HG02884 (cell line): Measurements from ENCODE around the gene CNGA4.

ENCODE experiments used
- ATAC-seq: cut with Tn5 transposase; IDR thresholded peaks from one replicate; pipeline ENCODE4 v1.9.1; 2021; ENCODE audit warnings: mild to moderate bottlenecking, moderate library complexity; ENCODE audit not compliant: unreplicated experiment

The CNGA4 gene, protein sequence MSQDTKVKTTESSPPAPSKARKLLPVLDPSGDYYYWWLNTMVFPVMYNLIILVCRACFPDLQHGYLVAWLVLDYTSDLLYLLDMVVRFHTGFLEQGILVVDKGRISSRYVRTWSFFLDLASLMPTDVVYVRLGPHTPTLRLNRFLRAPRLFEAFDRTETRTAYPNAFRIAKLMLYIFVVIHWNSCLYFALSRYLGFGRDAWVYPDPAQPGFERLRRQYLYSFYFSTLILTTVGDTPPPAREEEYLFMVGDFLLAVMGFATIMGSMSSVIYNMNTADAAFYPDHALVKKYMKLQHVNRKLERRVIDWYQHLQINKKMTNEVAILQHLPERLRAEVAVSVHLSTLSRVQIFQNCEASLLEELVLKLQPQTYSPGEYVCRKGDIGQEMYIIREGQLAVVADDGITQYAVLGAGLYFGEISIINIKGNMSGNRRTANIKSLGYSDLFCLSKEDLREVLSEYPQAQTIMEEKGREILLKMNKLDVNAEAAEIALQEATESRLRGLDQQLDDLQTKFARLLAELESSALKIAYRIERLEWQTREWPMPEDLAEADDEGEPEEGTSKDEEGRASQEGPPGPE

DNA sequence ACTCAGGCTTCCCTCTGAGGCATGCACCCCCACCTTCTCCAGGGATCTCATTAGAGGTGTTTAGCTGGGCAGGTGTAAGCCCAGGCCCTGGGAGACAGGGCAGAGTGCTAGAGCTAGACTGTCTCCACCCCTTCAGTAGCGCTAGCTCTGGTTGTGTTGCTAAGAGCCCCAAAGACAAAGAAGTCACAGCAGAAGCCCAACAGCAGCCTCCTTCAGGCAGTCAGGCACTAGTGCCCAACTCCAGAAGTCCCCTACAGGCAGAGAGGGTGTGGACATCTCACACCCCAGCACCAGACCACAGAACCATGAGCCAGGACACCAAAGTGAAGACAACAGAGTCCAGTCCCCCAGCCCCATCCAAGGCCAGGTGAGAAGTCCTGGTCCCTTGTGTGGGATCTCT lies at the start of gene CNGA4:
Gene CNGA4 (plus strand): TSS at position 188 of the 400 bp plus-strand sequence. CDS start 118 bp downstream, at position 306.
- ATAC-seq, result no peak

- no peak for ATAC-seq
Observed at GRCh38 chr11:6191742-6192141, 47.1 kb upstream of the CNGA4 start.

DNA sequence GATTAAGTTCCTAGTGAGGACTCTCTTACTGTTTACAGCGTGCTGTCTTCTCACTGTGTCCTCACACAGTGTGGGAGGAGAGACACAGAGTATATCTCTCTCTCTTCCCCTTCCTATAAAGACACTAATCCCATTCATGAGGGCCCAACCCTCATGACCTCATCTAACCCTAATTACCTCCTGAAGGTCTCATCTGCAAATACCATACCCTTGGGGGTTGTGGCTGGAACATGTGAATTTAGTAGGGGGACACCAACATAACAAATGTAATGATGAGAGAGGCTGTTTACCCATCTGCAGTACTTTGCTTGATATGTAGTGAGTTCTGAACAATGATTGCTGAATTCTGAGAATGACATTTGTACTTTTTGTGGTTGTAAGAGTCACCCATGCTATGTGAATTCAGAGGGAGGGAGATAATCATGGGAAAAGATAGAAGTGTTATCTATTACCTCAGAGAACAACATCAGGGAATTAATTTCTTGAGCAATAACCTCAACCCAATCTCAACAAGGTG lies 44.8 kb upstream of the CNGA4 start:
- ATAC-seq, result no peak

DNA sequence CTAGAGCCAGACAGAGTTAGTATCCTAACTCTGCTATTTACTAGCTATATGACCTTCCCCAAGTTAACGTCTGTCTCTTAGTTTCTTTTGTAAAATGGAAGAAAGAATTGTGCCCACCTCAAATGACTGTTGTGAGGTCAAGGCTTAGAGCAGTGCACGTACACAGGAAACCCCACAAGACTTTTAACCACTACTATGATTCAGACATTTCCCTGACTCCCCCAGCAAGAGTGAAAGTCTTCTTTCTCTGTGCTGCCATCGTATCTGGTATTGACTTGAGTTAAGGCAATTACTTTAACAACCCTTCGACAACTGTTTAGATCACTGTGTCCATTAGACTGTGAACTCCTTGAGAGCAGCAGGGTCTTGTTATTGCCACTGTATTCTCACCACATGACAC lies 42.5 kb upstream of the CNGA4 start:
- ATAC-seq, result no peak

- no peak for ATAC-seq
Observed at GRCh38 chr11:6197466-6198200, 41.3 kb upstream of the CNGA4 start.

- no peak for ATAC-seq
Observed at GRCh38 chr11:6199174-6199810, 39.6 kb upstream of the CNGA4 start, which contains the start of gene OR52W1. TSS of gene OR52W1 (plus strand) at chr11:6199224. CDS start at chr11:6199224, 0 bp downstream.

GRCh38 chr11:6200975-6201374 lies 37.9 kb upstream of the CNGA4 start:
- no peak for ATAC-seq

DNA sequence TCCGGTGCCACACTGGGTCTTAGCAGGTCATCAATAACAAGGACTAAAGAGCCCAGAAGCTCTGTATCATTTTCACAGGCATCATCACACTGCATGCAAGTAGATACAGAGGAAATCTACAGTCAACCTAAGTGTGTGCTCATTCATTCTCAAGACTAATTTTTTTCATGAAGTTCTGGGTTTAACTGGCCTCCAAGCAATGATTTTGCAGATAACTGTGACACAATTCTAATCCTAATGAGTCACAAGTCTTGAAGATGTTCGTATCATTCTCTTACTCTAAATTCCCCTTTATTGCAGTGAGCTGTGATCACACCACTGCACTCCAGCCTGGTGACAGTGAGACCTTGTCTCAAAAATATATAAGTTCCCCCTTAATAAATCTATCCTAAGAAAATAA lies 37.4 kb upstream of the CNGA4 start:
- ATAC-seq, result no peak

DNA sequence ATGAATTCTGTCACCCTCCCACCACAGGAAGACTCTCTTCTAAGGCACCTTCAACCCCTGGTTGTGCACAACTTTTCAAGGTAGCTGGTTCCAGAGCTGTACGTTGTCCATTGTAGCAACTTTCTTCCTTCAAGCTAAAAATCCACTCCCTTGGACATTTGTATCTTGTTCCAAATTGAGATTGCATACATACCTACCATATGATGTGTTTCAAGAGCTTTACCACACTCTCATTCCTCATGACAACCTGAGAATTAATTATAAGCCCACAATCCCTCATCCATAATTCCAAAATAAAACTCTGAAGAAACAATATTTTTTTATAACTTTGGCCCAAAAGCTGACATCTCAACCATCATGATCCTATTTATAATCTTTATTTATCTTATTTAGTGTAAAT lies 36.8 kb upstream of the CNGA4 start:
- ATAC-seq, result no peak

DNA sequence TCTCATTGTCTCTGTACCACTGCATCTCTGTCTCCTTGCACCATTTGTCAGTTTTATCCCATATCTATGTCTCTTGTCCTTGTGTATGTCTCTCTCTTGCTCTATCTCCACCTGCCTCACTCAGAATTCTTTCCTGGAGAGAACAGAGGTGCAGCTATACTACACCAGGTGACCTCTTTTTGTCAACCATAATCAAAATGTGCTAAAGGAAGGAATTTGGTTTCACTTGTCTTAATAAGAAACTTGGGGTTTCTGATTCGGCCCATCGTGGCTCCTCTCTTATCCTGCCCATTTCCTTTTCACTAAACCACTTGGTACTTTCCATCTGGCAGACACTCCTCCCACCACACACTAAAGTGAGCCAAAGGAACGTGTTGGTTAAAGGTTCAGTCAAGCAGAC lies 35.6 kb upstream of the CNGA4 start:
- peak; percentile 61 for ATAC-seq

- ATAC-seq, result no peak
Observed at GRCh38 chr11:6204706-6205105, 34.2 kb upstream of the CNGA4 start.

DNA sequence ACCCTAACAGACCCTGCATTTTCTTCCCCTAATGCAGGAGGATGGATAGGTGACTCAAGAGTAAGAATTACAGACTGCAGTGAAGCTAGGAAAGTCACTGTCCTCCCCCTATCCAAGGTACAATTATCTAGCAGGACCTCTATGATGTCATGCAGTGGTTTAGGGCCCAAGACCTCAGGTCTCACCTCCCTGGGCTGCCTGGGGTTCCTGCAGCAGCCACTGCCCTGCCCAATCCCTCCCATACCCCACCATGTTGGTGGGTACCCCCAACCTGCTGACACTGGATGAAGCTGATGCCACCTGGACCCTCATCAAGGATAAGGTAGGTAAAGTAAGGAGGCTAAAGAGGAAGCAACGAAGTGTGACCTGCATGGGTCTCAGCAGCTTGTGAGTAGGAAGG lies 33.5 kb upstream of the CNGA4 start, which contains the start of gene C11orf42:
Gene C11orf42 (plus strand): TSS at position 192 of the 400 bp plus-strand sequence. CDS start 59 bp downstream, at position 251.
- ATAC-seq, result no peak

DNA sequence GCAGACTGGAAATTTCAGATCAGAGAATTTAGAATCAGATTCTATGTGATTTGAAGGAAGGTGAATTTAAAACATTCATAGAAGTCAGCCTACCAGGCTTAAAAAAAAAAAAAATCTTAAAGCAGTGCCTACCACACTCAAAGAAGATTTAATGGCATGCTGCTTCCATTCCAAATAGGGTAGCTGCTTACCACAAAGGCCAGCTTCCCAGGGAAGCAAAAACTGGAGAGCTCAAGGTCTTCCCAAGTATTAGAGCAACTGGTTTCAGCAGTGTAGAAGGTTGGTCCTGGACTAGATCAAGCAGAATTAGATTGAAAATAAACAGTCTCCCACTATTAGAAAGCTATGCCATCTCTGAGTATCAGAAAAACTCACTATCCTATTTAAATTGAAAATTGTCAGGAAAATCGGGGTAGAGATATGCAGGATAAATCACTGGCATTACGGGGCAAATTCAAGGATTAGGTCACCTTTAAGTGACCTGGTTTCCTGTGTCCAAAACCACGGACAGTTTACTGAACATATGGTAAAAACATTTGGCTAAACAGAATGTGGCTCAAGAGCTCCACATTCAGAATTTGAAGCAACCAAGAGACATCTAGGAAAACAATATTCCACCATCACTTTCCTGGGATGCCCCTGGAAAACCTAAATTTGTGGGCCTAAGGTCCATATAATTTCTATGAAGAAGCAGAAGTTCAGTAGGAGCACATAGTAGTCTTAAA lies 32.3 kb upstream of the CNGA4 start:
- no peak for ATAC-seq

DNA sequence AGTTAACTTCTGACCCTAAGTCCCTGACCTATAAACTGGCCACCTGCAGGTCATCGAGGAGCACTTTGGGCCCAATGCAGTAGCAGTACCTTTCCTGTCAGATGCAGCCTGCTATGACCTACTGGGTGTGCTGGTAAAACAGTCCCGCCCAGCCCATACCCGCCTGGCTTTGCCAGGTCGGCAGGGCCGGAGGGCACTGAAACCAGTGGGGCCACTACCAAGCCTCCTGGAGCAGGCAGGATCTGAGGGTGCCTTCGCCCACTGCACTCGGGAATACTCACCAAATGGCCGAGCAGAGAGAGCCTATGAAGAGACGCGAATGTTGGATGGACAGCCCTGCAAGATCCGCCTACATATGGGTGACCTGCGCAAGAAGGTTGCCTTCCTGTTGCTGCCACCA lies 29.1 kb upstream of the CNGA4 start:
- no peak for ATAC-seq

- no peak for ATAC-seq
Observed at GRCh38 chr11:6210274-6210955, 28.5 kb upstream of the CNGA4 start.

DNA sequence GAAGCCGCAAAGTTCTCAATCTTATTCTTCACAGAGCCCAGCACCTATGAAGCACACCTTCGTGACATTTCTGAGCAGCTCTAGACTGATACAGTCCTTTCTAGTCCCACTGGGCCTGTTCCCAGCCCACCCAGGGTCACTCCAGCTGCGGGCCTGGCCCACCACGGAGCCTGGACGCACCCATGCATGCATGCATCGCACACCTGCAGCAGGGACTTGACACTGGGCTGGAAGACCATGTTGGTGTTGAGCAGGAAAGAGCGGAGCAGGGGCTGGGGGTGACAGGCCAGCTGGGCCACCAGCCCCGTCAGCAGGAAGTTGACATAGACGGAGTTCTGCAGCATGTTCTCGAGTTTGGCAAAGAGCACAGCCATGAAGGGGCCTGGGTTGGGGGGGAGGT lies 24.4 kb upstream of the CNGA4 start:
- ATAC-seq, result no peak

- no peak for ATAC-seq
Observed at GRCh38 chr11:6216501-6216900, 22.4 kb upstream of the CNGA4 start.

DNA sequence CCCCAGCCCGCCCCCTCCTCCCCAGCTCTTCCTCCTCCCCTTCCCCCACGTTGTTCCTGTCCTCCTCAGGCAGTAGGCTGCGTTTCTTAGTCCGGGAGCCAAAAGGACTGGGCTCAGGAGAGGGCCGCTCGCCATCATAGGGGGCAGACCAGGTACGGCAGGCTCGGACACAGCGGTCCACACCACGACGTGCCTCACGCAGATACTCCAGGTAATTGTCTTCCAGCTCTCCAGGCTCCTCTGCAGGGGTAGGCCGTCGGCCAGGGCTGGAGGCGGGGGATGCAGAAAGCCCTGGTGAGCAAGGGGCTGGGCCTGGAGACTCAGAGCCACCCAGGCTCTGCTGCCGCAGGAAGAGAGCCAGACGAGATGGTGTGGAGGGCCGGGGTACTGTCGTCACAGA lies 21.2 kb upstream of the CNGA4 start:
- no peak for ATAC-seq

DNA sequence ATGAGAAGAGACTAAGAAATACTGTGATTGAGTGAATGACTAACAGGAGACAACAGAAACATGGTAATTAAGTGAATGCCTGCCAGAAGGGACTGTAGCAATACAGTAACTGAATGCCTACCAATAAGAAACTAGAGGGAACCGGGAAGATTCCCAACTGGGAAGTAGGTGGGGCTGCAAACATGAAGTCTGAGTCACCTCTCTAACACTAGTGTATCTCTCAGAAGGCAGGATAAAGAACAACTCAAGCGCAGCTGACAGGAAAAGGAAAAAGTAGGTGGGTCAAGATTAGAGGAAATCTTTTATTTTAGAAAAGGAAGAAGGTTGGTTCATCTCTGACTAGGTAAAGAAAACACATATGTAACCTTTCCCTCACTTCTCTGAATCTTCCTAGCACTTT lies 19.5 kb upstream of the CNGA4 start:
- ATAC-seq, result no peak

DNA sequence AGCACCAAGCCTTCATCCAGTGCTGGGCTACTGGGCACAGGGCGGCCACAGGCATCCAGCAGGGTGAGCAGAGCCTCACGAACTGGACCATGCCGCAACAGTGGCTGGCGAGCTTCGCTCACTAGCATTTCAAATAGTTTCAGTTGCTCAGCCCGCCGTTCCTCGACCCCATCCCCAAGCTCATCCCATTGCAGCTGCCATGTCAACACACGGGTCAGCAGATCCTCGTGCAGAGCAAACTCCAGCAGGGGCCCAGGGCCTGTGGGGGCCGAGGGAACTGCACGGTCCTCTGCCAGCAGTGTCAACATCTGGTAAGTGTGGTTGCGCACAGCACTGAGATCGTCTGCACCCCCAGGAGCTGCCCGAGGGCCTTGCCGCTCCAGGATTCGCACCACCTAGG lies 15.0 kb upstream of the CNGA4 start:
- ATAC-seq, result no peak
